ENCODE results near the gene NOS1AP.

Gene NOS1AP

GRCh38 chr1:162022626-162023025, 46.9 kb upstream of the NOS1AP start:
- H3K36me3 ChIP-seq (ENCODE audit: control insufficient read depth, low read length): no peaks in the 10 kb centered on the region
- no peak overlapping the region for H3K4me3 ChIP-seq (ENCODE audit: low read length)
- H3F3A ChIP-seq (ENCODE audit: control insufficient read depth, insufficient read depth): no peaks in the 10 kb centered on the region
- H3K9me3 ChIP-seq (ENCODE audit: control insufficient read depth, insufficient read depth, low read length): no peaks in the 10 kb centered on the region
- H3K9me2 ChIP-seq (replicated peaks; ENCODE audit: control insufficient read depth, low read length): no peaks in the 10 kb centered on the region
- no peaks in the 10 kb centered on the region for H4K20me1 ChIP-seq (ENCODE audit: control insufficient read depth, insufficient read depth, low read depth, low read length)
- H3K79me2 ChIP-seq (ENCODE audit: control insufficient read depth, low read length): no peaks in the 10 kb centered on the region
- H3K4me2 ChIP-seq (ENCODE audit: low read length): no peak overlapping the region
- TF ChIP-seq CTCF (IDR thresholded peaks at IDR 0.05; ENCODE audit: low read depth, low read length, poor library complexity, severe bottlenecking) (no peak), EZH2phosphoT487 (IDR thresholded peaks at IDR 0.05; ENCODE audit: borderline replicate concordance, low read length) (no peak)
- H3K4me1 ChIP-seq (ENCODE audit: control insufficient read depth, low read length): no peaks in the 10 kb centered on the region
- peaks cover 38% of the 10 kb centered on the region for H3K27me3 ChIP-seq (ENCODE audit: control insufficient read depth, low read length)
- no peak overlapping the region for H3K27ac ChIP-seq (ENCODE audit: low read depth, low read length)

- Histone ChIP-seq H3K4me2 (ENCODE audit: low read length) (peak overlapping the region; percentile 36; the same call in 1 of the 2 replicates), H3K27me3 (ENCODE audit: control insufficient read depth, low read length) (peaks cover 38% of the 10 kb centered on the region), H3F3A (ENCODE audit: control insufficient read depth, insufficient read depth) (no peaks in the 10 kb centered on the region), H3K4me3 (ENCODE audit: low read length) (peak overlapping the region; percentile 26; the same call in 1 of the 2 replicates), H3K9me2 (replicated peaks; ENCODE audit: control insufficient read depth, low read length) (no peaks in the 10 kb centered on the region), H4K20me1 (ENCODE audit: control insufficient read depth, insufficient read depth, low read depth, low read length) (no peaks in the 10 kb centered on the region), H3K79me2 (ENCODE audit: control insufficient read depth, low read length) (no peaks in the 10 kb centered on the region), H3K9me3 (ENCODE audit: control insufficient read depth, insufficient read depth, low read length) (no peaks in the 10 kb centered on the region), H3K36me3 (ENCODE audit: control insufficient read depth, low read length) (no peaks in the 10 kb centered on the region), H3K27ac (ENCODE audit: low read depth, low read length) (no peak overlapping the region), H3K4me1 (ENCODE audit: control insufficient read depth, low read length) (no peaks in the 10 kb centered on the region)
- TF ChIP-seq CTCF (IDR thresholded peaks at IDR 0.05; ENCODE audit: low read depth, low read length, poor library complexity, severe bottlenecking) (no peak), EZH2phosphoT487 (IDR thresholded peaks at IDR 0.05; ENCODE audit: borderline replicate concordance, low read length) (no peak)
These were observed 46.3 kb upstream of the NOS1AP start for GRCh38 chr1:162023181-162023546.

GRCh38 chr1:162023547-162024501, 45.7 kb upstream of the NOS1AP start, which contains the start of gene OLFML2B:
TSS of gene OLFML2B (minus strand) at chr1:162023869. CDS start at chr1:162023430, 439 bp downstream.
- H3K27ac ChIP-seq (ENCODE audit: low read depth, low read length): no peak within 1 kb of the TSS
- H4K20me1 ChIP-seq (ENCODE audit: control insufficient read depth, insufficient read depth, low read depth, low read length): no peaks in the 10 kb centered on the region
- H3K9me3 ChIP-seq (ENCODE audit: control insufficient read depth, insufficient read depth, low read length): no peaks in the 10 kb centered on the region
- H3K4me1 ChIP-seq (ENCODE audit: control insufficient read depth, low read length): peaks cover 3% of the 10 kb centered on the region; the same call in 1 of the 2 replicates
- TF ChIP-seq CTCF (IDR thresholded peaks at IDR 0.05; ENCODE audit: low read depth, low read length, poor library complexity, severe bottlenecking): no peak
- TF ChIP-seq EZH2phosphoT487 (IDR thresholded peaks at IDR 0.05; ENCODE audit: borderline replicate concordance, low read length): no peak
- no peaks in the 10 kb centered on the region for H3K36me3 ChIP-seq (ENCODE audit: control insufficient read depth, low read length)
- H3F3A ChIP-seq (ENCODE audit: control insufficient read depth, insufficient read depth): no peaks in the 10 kb centered on the region
- no peaks in the 10 kb centered on the region for H3K79me2 ChIP-seq (ENCODE audit: control insufficient read depth, low read length)
- H3K9me2 ChIP-seq (replicated peaks; ENCODE audit: control insufficient read depth, low read length): no peaks in the 10 kb centered on the region
- peaks cover 45% of the 10 kb centered on the region for H3K27me3 ChIP-seq (ENCODE audit: control insufficient read depth, low read length)
- H3K4me3 ChIP-seq (ENCODE audit: low read length): peak within 1 kb of the TSS; percentile 26
- peak within 1 kb of the TSS; percentile 36; the same call in 1 of the 2 replicates for H3K4me2 ChIP-seq (ENCODE audit: low read length)

All from DOHH2 (cell line).